ENCODE measurements around the gene IL17D. TPM values are rescaled to one million over a fixed set of nuclear protein-coding genes. Genes with fewer than 3 reads are reported as not detected.

The IL17D gene
- total and polyA plus RNA-seq, 9 donors, result 1.7 to 12.6 (median 4.4) TPM

- Histone ChIP-seq H3K27me3 (no peaks in the 10 kb centered on the region), H3K4me3 (peak overlapping the region; percentile 71), H3K36me3 (no peaks in the 10 kb centered on the region), H3K4me1 (ENCODE audit: insufficient read depth) (peaks cover 2% of the 10 kb centered on the region), H3K27ac (peak overlapping the region in 1 of 2 donors; percentile 60), H3K9me3 (no peaks in the 10 kb centered on the region)
- intact Hi-C loops (cut with DNase I), result loop anchor here in 3 of 4 donors (2.0 to 10.0 kb wide), 4 partner anchors 70 to 208 kb away; partner anchors contain the start of gene EEF1AKMT1 (in 1 of the 3)
- no peak for DNase-seq
- WGBS, 3 donors, result 33 to 52% (median 48%) methylated on average over 9 of the region's 9 CpGs
- TF ChIP-seq POLR2A (IDR thresholded peaks at IDR 0.05), result no peak
- no peak for TF ChIP-seq EP300 (IDR thresholded peaks at IDR 0.05)
- TF ChIP-seq CTCF (IDR thresholded peaks at IDR 0.05), result no peak
Measured at GRCh38 chr13:20702530-20702914, 977 bp upstream of the IL17D start.

DNA sequence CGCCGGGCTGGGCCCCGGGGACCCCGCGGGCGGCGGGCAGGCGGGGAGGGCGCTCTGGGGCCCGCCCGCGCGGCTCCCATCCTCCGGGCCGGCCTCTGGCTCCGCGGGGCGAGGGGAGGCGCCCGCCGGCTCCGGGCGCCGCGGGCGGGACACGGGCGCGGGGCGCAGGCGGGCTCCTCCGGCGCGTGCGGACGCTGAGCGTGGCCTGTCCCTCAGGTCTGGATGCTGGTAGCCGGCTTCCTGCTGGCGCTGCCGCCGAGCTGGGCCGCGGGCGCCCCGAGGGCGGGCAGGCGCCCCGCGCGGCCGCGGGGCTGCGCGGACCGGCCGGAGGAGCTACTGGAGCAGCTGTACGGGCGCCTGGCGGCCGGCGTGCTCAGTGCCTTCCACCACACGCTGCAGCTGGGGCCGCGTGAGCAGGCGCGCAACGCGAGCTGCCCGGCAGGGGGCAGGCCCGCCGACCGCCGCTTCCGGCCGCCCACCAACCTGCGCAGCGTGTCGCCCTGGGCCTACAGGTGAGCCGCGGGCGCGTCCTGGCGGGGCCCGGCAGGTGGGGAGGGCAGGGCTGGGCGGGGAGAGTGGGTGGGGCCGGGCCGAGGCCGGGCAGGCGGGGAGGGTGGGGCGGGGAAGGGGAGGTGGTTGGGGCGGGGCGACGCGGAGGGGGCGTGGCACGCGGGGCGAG is 420 bp downstream of the IL17D start:
- 0% methylated on average over 29 to 98 of the region's 98 CpGs for WGBS, 3 donors
- H3K27ac ChIP-seq, result peak overlapping the region; percentile 57 to 62
- peak; percentile 17 to 81 (median 72) for TF ChIP-seq CTCF (IDR thresholded peaks at IDR 0.05)
- no peak for TF ChIP-seq EP300 (IDR thresholded peaks at IDR 0.05)
- intact Hi-C loops (cut with DNase I), result loop anchor here in 3 of 4 donors (2.0 to 10.0 kb wide), 4 partner anchors 68 to 209 kb away; partner anchors contain the start of gene EEF1AKMT1 (in 1 of the 3)
- H3K36me3 ChIP-seq, result no peaks in the 10 kb centered on the region
- H3K9me3 ChIP-seq, result no peaks in the 10 kb centered on the region
- H3K27me3 ChIP-seq, result no peaks in the 10 kb centered on the region
- DNase-seq, result peak; percentile 70 to 86 (median 77)
- H3K4me3 ChIP-seq, result peak overlapping the region; percentile 46
- H3K4me1 ChIP-seq (ENCODE audit: insufficient read depth), result peaks cover 2% of the 10 kb centered on the region

GRCh38 chr13:20704459-20705069 is 1.1 kb downstream of the IL17D start:
- H3K4me1 ChIP-seq (ENCODE audit: insufficient read depth), result peaks cover 2% of the 10 kb centered on the region
- H3K9me3 ChIP-seq, result no peaks in the 10 kb centered on the region
- H3K4me3 ChIP-seq, result peak overlapping the region; percentile 46
- no peaks in the 10 kb centered on the region for H3K27me3 ChIP-seq
- H3K36me3 ChIP-seq, result no peaks in the 10 kb centered on the region
- DNase-seq, result peak in 1 of 5 donors; percentile 44
- intact Hi-C loops (cut with DNase I), result loop anchor here in 3 of 4 donors (5.0 to 10.0 kb wide), 3 partner anchors 68 to 210 kb away; partner anchors contain the start of gene EEF1AKMT1 (in 1 of the 3)
- 19 to 31% (median 25%) methylated on average over 11 to 19 of the region's 20 CpGs for WGBS, 3 donors
- no peak for TF ChIP-seq CTCF (IDR thresholded peaks at IDR 0.05)
- no peak for TF ChIP-seq POLR2A (IDR thresholded peaks at IDR 0.05)
- no peak for TF ChIP-seq EP300 (IDR thresholded peaks at IDR 0.05)
- peak overlapping the region; percentile 57 to 62 for H3K27ac ChIP-seq

DNA sequence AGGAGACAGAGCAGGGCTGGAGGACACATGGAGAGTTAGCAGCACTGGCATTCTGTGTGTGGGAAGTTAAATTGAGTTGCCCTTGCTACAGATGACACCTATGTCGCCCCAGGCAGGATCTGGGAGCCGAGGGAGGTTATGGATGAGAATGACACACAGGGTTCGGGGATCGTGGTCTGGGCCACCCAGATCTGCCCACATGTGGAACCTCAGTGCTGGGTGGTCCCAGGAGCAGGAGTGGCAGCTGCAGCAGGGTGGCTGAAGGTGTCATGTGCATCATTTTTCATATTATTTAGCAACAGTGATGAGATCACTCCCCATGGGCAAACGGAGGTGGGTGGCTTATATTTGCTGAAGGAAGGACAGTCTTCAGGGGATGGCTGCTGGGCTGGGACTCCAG is 3.2 kb downstream of the IL17D start:
- Histone ChIP-seq H3K4me1 (ENCODE audit: insufficient read depth) (peaks cover 2% of the 10 kb centered on the region), H3K27ac (no peak overlapping the region), H3K9me3 (no peaks in the 10 kb centered on the region), H3K36me3 (no peaks in the 10 kb centered on the region), H3K27me3 (no peaks in the 10 kb centered on the region), H3K4me3 (no peak overlapping the region)
- intact Hi-C loops (cut with DNase I), result loop anchor here in 2 of 4 donors (10.0 kb wide), 2 partner anchors 128 to 212 kb away; no protein-coding TSS in a partner anchor
- 90 to 94% (median 94%) methylated on average over 5 of the region's 5 CpGs for WGBS, 3 donors
- DNase-seq, result no peak
- TF ChIP-seq CTCF (IDR thresholded peaks at IDR 0.05), result no peak
- no peak for TF ChIP-seq POLR2A (IDR thresholded peaks at IDR 0.05)
- no peak for TF ChIP-seq EP300 (IDR thresholded peaks at IDR 0.05)
